OCI-M2 (cell line): ENCODE results near the gene UEVLD.

Source experiments
- DNase-seq: peaks from one replicate; lab custom pipeline; 2025; ENCODE audit not compliant: unreplicated experiment; lab: John Stamatoyannopoulos, UW

Gene UEVLD

GRCh38 chr11:18590571-18590970 is 2.0 kb upstream of the UEVLD start:
- DNase-seq = no peak

GRCh38 chr11:18581825-18582224 is 6.7 kb downstream of the UEVLD start:
- DNase-seq = no peak

GRCh38 chr11:18580113-18580766 is 8.3 kb downstream of the UEVLD start:
- DNase-seq = no peak

- DNase-seq = no peak
Measured at GRCh38 chr11:18578975-18579598, 9.4 kb downstream of the UEVLD start.

- no peak for DNase-seq
Measured at GRCh38 chr11:18575361-18575760, 13.2 kb downstream of the UEVLD start.

GRCh38 chr11:18567081-18567480 is 21.5 kb downstream of the UEVLD start:
- DNase-seq = no peak

- no peak for DNase-seq
Measured at GRCh38 chr11:18566406-18566805, 22.1 kb downstream of the UEVLD start.

- no peak for DNase-seq
Measured at GRCh38 chr11:18564149-18564548, 24.4 kb downstream of the UEVLD start.

GRCh38 chr11:18563090-18563730 is 25.3 kb downstream of the UEVLD start:
- no peak for DNase-seq

GRCh38 chr11:18548001-18548400 is 40.5 kb downstream of the UEVLD start:
- DNase-seq = no peak

- DNase-seq = no peak
Measured at GRCh38 chr11:18540207-18541009, 48.1 kb downstream of the UEVLD start.

- DNase-seq = no peak
Measured at GRCh38 chr11:18536209-18536608, 52.3 kb downstream of the UEVLD start.

GRCh38 chr11:18534245-18534644 is 54.3 kb downstream of the UEVLD start:
- DNase-seq = no peak

- DNase-seq = no peak
Measured at GRCh38 chr11:18533365-18533764, 55.2 kb downstream of the UEVLD start.

- no peak for DNase-seq
Measured at GRCh38 chr11:18527512-18527911, 61.0 kb downstream of the UEVLD start.

GRCh38 chr11:18526521-18527296 is 61.8 kb downstream of the UEVLD start, which contains the start of gene TSG101:
TSG101 (minus strand) TSS chr11:18526942; CDS start chr11:18526816, 126 bp downstream.
- DNase-seq = peak; percentile 87

GRCh38 chr11:18526130-18526520 is 62.4 kb downstream of the UEVLD start:
- no peak for DNase-seq

- no peak for DNase-seq
Measured at GRCh38 chr11:18524248-18524647, 64.3 kb downstream of the UEVLD start.

GRCh38 chr11:18523084-18523483 is 65.5 kb downstream of the UEVLD start:
- no peak for DNase-seq

- no peak for DNase-seq
Measured at GRCh38 chr11:18522388-18522787, 66.1 kb downstream of the UEVLD start.

GRCh38 chr11:18521122-18521521 is 67.4 kb downstream of the UEVLD start:
- no peak for DNase-seq
